ENCODE data around the gene LRRC4C. TPM values are rescaled to one million over a fixed set of nuclear protein-coding genes. Genes with fewer than 3 reads are reported as not detected.

LRRC4C gene
- total and polyA plus RNA-seq, 10 of the 15 experiments (the other 5 are each of a cell fraction or from before 2014, with no cell fraction given): 1.5 TPM; not detected in 9

GRCh38 chr11:40384991-40385390 lies 1074.5 kb downstream of the LRRC4C start:
- H4K20me1 ChIP-seq (ENCODE audit: control insufficient read depth, insufficient read depth): no peaks in the 10 kb centered on the region
- POLR2A ChIA-PET: no interaction called here
- intact Hi-C loops (cut with micrococcal nuclease; ENCODE audit: unreplicated experiment) (no loop called here), in situ Hi-C loops (cut with MboI) (no loop called here)
- H3K4me1 ChIP-seq (ENCODE audit: control insufficient read depth, insufficient read depth, low read length): no peaks in the 10 kb centered on the region
- ATAC-seq: no peak
- no peak overlapping the region for H3K4me3 ChIP-seq
- no peak overlapping the region for H3K27ac ChIP-seq (ENCODE audit: control insufficient read depth, insufficient read depth)
- 10% methylated on average over 1 of the region's 1 CpG for WGBS (ENCODE audit: insufficient coverage, insufficient replicate concordance, low lambda C conversion rate, missing lambda C conversion rate)
- FAIRE-seq: no peak
- CTCF ChIA-PET: no interaction called here
- RAD21 ChIA-PET (ENCODE audit: unreplicated experiment): no interaction called here
- SMC1A ChIA-PET (ENCODE audit: uncharacterized antibody, unreplicated experiment): no interaction called here
- TF ChIP-seq SMAD5 (IDR thresholded peaks at IDR 0.05; ENCODE audit: low read depth): no peak
- no peak for TF ChIP-seq REST (IDR thresholded peaks at IDR 0.05; ENCODE audit: low read depth, low read length)
- TF ChIP-seq RUNX3 (IDR thresholded peaks at IDR 0.05; ENCODE audit: low read length): no peak
- TF ChIP-seq GATAD2B (conservative IDR thresholded peaks at IDR 0.05; ENCODE audit: low read depth): no peak
- no peak for TF ChIP-seq ATF2 (IDR thresholded peaks at IDR 0.05; ENCODE audit: low read length)
- no peak for TF ChIP-seq RAD51 (IDR thresholded peaks at IDR 0.05)
- TF ChIP-seq BACH1 (IDR thresholded peaks at IDR 0.05; ENCODE audit: borderline replicate concordance): no peak
- no peak for TF ChIP-seq BCL3 (IDR thresholded peaks at IDR 0.05; ENCODE audit: borderline replicate concordance, insufficient read depth, low read depth, low read length, poor library complexity, severe bottlenecking)
- H3K27me3 ChIP-seq (replicated peaks in 1 of 2; ENCODE audit: control insufficient read depth in 2 of 2, insufficient read depth in 2 of 2, low read length in 1 of 2): no peaks in the 10 kb centered on the region
- no peaks in the 10 kb centered on the region for H3K79me2 ChIP-seq (ENCODE audit: control insufficient read depth, insufficient read depth, low read length)
- no peak overlapping the region for H3K4me2 ChIP-seq (ENCODE audit: control insufficient read depth, insufficient read depth)
- no peaks in the 10 kb centered on the region for H3K9me3 ChIP-seq (replicated peaks; ENCODE audit: control insufficient read depth, insufficient read depth, low read length)
- no peak overlapping the region for H3K9ac ChIP-seq (ENCODE audit: control insufficient read depth, insufficient read depth, low read length)
- DNase-seq (ENCODE audit: low read depth, low spot score): no peak
- no TSS peak for BruUV-seq (replicated peaks)
- H3K36me3 ChIP-seq (ENCODE audit: control insufficient read depth in 2 of 2, insufficient read depth in 2 of 2, low read length in 1 of 2): no peaks in the 10 kb centered on the region
- H2AFZ ChIP-seq (ENCODE audit: control insufficient read depth, low read depth, low read length): no peak overlapping the region
